Measurements from ENCODE around the gene MAGOH. TPM values are rescaled to one million over a fixed set of nuclear protein-coding genes. Genes with fewer than 3 reads are reported as not detected.

MAGOH gene
- total RNA-seq, 1 donor: 24.2 TPM

- no peak for DNase-seq (ENCODE audit: low read depth)
- TF ChIP-seq CTCF (IDR thresholded peaks at IDR 0.05; ENCODE audit: insufficient read depth, low read length): no peak
Measured at GRCh38 chr1:53271446-53272090, 33.2 kb upstream of the MAGOH start.

GRCh38 chr1:53270873-53271272, 32.6 kb upstream of the MAGOH start:
- no peak for TF ChIP-seq CTCF (IDR thresholded peaks at IDR 0.05; ENCODE audit: insufficient read depth, low read length)
- H3K4me3 ChIP-seq (ENCODE audit: low read depth, low read length): no peak overlapping the region
- DNase-seq (ENCODE audit: low read depth): no peak

More at GRCh38 chr1:53271446-53272090, 33.2 kb upstream of the MAGOH start:
- no peak overlapping the region for H3K4me3 ChIP-seq (ENCODE audit: low read depth, low read length)

- TF ChIP-seq CTCF (IDR thresholded peaks at IDR 0.05; ENCODE audit: insufficient read depth, low read length): no peak
- DNase-seq (ENCODE audit: low read depth): no peak
Measured at GRCh38 chr1:53270107-53270506, 31.8 kb upstream of the MAGOH start.

GRCh38 chr1:53267761-53268160, 29.4 kb upstream of the MAGOH start:
- DNase-seq (ENCODE audit: low read depth): no peak
- TF ChIP-seq CTCF (IDR thresholded peaks at IDR 0.05; ENCODE audit: insufficient read depth, low read length): no peak
- no peak overlapping the region for H3K4me3 ChIP-seq (ENCODE audit: low read depth, low read length)

More at GRCh38 chr1:53270107-53270506, 31.8 kb upstream of the MAGOH start:
- H3K4me3 ChIP-seq (ENCODE audit: low read depth, low read length): no peak overlapping the region

- DNase-seq (ENCODE audit: low read depth): no peak
- no peak overlapping the region for H3K4me3 ChIP-seq (ENCODE audit: low read depth, low read length)
- peak; percentile 28 for TF ChIP-seq CTCF (IDR thresholded peaks at IDR 0.05; ENCODE audit: insufficient read depth, low read length)
Measured at GRCh38 chr1:53266038-53266437, 27.7 kb upstream of the MAGOH start.

GRCh38 chr1:53265581-53265980, 27.3 kb upstream of the MAGOH start:
- no peak overlapping the region for H3K4me3 ChIP-seq (ENCODE audit: low read depth, low read length)
- no peak for TF ChIP-seq CTCF (IDR thresholded peaks at IDR 0.05; ENCODE audit: insufficient read depth, low read length)
- DNase-seq (ENCODE audit: low read depth): no peak

GRCh38 chr1:53264048-53264447, 25.7 kb upstream of the MAGOH start:
- H3K4me3 ChIP-seq (ENCODE audit: low read depth, low read length): no peak overlapping the region
- no peak for DNase-seq (ENCODE audit: low read depth)
- TF ChIP-seq CTCF (IDR thresholded peaks at IDR 0.05; ENCODE audit: insufficient read depth, low read length): no peak

Measured in fibroblast of the aortic adventitia (primary cell).